ENCODE results near the gene ZNF518B.

Gene ZNF518B

DNA sequence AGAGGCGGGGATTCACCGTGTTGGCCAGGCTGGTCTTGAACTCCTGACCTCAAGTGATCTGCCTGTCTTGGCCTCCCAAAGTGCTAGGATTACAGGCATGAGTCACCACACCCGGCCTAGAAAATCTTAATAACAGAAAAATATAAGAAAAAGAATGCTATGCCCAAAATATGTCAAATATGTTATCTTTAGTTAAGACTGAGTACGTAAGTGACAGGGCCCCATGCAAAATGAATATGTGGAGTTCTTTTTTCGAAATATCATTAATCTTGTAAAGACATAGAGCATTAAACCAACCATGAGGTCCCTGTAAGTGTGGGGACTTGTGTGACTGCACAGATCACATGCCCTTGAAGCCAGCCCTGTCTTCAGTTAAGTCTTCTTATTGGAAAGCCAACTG lies 8.9 kb upstream of the ZNF518B start:
- H3K4me1 Mint-ChIP-seq (ENCODE audit: low read depth), result peaks cover 5% of the 10 kb centered on the region
- H3K27ac Mint-ChIP-seq, result no peak overlapping the region
- H3K9me3 Mint-ChIP-seq, result peaks cover 4% of the 10 kb centered on the region
- H3K4me3 Mint-ChIP-seq, result no peak overlapping the region
- H3K36me3 Mint-ChIP-seq (ENCODE audit: low read depth), result peaks cover 2% of the 10 kb centered on the region
- peaks cover 33% of the 10 kb centered on the region for H3K27me3 Mint-ChIP-seq (ENCODE audit: low read depth)

DNA sequence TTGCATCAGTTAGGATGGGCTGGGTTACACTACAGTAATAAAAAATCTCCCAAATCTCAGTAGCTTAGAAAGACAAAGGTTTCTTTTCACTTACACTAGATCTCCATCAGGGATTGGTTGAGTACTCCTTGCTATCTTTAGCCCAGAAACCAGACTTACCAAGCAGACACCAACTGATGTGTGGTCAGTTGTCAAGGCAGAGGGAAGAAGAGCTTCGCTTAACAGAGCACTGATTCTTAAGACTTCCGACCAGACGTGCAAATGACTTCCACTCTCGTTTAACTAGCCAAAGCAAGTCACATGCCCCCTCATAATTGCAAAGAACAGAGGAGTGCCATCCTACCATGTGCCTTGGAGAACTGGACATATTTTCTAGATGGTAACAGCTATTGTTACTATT lies 5.7 kb upstream of the ZNF518B start:
- no peak overlapping the region for H3K4me3 Mint-ChIP-seq
- peaks cover 51% of the 10 kb centered on the region for H3K27me3 Mint-ChIP-seq (ENCODE audit: low read depth)
- H3K36me3 Mint-ChIP-seq (ENCODE audit: low read depth), result peaks cover 3% of the 10 kb centered on the region
- peaks cover 4% of the 10 kb centered on the region for H3K9me3 Mint-ChIP-seq
- no peak overlapping the region for H3K27ac Mint-ChIP-seq
- peaks cover 16% of the 10 kb centered on the region for H3K4me1 Mint-ChIP-seq (ENCODE audit: low read depth)

DNA sequence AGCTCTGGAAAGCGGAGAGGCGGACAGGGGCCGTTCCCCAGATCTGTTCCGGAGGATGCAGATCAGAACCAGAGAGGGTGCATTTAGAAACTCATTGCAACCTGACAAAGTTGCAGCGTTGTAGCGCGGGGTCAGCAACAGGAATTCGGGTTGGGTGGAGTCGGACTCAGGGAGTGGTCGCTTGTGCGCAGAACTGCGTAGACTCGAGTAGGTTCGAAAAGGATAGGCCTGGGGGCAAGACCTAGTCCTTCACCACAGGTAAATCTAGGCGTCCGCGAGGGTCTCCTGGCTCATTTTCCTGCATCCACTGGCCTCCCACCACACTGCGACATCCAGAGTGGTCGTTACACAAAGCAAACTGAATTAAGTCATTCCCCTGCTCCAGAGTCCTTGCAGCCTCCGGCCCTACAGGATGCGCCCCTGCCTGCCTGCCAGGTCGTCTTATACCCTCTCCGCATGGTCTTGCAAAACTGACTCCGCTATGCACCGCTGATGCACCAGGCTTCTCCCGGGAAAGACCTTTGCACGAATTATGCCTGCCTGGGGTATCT lies 4.7 kb upstream of the ZNF518B start:
- Mint-ChIP-seq H3K27me3 (ENCODE audit: low read depth) (peaks cover 51% of the 10 kb centered on the region), H3K27ac (no peak overlapping the region), H3K4me3 (peak overlapping the region; percentile 73), H3K4me1 (ENCODE audit: low read depth) (peaks cover 21% of the 10 kb centered on the region), H3K36me3 (ENCODE audit: low read depth) (peaks cover 3% of the 10 kb centered on the region), H3K9me3 (peaks cover 4% of the 10 kb centered on the region)

DNA sequence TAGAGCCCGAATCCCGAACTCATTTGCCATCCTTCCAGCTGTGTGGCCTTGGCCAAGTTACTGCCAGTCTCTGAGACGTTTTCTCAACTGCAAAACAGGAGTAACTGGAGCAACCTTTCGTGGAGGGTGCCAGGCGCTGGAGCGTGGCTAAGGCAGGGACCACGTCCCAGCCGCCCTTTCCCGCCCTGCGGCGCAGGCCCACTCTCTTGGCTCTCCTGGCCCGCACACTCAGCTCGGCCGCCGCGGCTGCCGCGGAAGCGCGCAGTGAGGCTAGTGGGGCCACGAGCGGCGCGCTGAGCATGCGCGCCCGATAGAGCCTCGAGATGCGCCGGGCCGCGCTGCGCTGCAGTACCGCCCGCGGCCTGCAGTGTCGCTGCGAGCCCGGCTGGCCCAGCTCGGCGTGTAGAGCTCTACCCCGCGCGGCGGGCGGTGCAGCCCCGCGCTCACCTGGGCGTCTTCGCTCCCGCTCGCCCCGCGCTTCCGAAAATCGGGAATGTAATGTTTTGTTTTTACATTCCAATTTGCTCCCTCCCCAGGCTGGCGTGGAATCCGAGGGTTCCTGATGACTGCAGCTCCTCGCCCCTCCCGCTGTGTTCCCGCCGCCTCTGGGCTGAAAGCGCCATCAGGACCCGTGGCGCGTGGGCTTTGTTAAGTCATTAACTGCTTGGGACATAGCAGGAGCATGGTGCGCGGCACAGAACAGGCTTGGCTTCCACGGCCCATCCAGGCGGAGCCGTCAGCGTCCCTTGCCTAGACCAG lies 4.0 kb upstream of the ZNF518B start:
- H3K4me1 Mint-ChIP-seq (ENCODE audit: low read depth), result peaks cover 23% of the 10 kb centered on the region
- peak overlapping the region; percentile 73 for H3K4me3 Mint-ChIP-seq
- H3K36me3 Mint-ChIP-seq (ENCODE audit: low read depth), result peaks cover 4% of the 10 kb centered on the region
- no peak overlapping the region for H3K27ac Mint-ChIP-seq
- H3K9me3 Mint-ChIP-seq, result peaks cover 4% of the 10 kb centered on the region
- peaks cover 48% of the 10 kb centered on the region for H3K27me3 Mint-ChIP-seq (ENCODE audit: low read depth)

DNA sequence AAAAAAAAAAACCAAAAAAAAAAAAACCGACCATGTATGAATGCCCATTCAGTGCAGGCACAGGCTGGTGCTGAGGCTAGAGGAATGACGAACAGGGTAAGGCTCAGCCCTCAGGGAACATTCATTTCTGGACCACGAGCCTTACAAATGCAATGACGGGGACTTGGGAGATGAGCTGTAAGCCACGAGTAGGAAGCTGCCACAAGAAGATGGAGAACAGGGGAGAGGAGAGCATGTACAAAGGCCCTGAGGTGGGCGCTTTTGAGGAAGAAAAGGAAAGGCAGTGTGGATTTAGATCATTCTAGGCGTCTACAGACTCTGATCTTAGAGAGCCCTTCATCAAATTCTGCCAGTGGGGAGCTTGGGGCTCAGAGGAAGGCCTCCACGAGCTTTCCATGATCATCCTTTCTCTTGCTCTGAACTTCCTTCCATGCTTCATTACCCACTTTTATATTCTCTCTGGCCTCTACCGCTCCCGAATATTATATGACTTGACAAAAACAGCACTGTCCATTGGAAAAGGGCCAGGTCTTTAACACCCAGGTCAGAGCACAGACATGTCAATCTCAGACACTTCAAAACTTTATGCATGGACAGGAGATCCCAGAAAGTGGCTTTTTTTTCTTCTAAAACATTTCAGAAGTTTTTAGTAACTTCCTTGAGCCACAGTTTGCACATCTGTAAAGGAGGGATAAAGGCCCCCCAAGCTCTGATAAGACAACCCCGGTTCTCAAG lies 3.3 kb upstream of the ZNF518B start:
- no peak overlapping the region for H3K27ac Mint-ChIP-seq
- peaks cover 6% of the 10 kb centered on the region for H3K36me3 Mint-ChIP-seq (ENCODE audit: low read depth)
- peaks cover 4% of the 10 kb centered on the region for H3K9me3 Mint-ChIP-seq
- peak overlapping the region; percentile 65 for H3K4me3 Mint-ChIP-seq
- H3K27me3 Mint-ChIP-seq (ENCODE audit: low read depth), result peaks cover 48% of the 10 kb centered on the region
- H3K4me1 Mint-ChIP-seq (ENCODE audit: low read depth), result peaks cover 28% of the 10 kb centered on the region

DNA sequence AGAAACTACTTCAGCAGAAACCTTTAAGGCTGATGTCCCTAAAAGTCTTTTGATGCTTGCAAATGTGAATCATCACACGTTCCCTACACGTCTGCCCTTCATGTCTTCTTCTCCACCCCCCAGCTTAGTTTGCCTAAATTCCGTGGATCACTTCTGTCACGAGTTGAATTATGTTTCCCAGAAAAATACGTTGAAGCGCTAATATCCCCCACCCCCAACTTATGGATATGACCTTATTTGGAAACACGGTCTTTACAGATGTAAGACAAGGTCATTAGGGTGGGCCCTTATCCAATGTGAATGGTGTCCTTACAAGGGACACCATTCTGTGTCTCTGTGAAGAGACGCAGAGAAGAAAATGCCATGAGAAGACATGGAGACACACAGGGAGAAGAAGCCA lies 2.1 kb upstream of the ZNF518B start:
- Mint-ChIP-seq H3K9me3 (peaks cover 4% of the 10 kb centered on the region), H3K27me3 (ENCODE audit: low read depth) (peaks cover 43% of the 10 kb centered on the region), H3K27ac (no peak overlapping the region), H3K4me1 (ENCODE audit: low read depth) (peaks cover 34% of the 10 kb centered on the region), H3K4me3 (peak overlapping the region; percentile 34), H3K36me3 (ENCODE audit: low read depth) (peaks cover 14% of the 10 kb centered on the region)

DNA sequence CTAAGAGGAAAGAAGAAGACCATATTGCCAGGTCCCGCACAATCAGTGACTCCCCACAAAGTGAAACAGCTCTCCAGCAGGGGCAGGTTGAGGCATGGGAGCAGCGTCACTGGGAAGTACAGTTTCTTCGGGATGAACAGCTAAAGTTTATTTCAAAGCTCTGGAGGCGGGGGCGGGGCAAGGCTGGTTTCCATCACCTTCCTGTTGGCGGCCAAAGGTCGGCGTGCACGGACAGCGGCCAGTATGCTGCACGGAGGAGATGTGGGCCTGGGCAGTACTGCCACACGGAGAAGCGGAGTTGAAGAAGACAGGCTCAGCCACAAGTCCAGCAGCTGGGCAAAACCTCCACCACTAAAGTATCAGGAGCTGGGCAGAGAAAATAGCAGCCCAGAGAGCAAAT lies 951 bp upstream of the ZNF518B start:
- Mint-ChIP-seq H3K36me3 (ENCODE audit: low read depth) (peaks cover 23% of the 10 kb centered on the region), H3K4me1 (ENCODE audit: low read depth) (peaks cover 36% of the 10 kb centered on the region), H3K27me3 (ENCODE audit: low read depth) (peaks cover 38% of the 10 kb centered on the region), H3K27ac (no peak overlapping the region), H3K4me3 (no peak overlapping the region), H3K9me3 (peaks cover 4% of the 10 kb centered on the region)

DNA sequence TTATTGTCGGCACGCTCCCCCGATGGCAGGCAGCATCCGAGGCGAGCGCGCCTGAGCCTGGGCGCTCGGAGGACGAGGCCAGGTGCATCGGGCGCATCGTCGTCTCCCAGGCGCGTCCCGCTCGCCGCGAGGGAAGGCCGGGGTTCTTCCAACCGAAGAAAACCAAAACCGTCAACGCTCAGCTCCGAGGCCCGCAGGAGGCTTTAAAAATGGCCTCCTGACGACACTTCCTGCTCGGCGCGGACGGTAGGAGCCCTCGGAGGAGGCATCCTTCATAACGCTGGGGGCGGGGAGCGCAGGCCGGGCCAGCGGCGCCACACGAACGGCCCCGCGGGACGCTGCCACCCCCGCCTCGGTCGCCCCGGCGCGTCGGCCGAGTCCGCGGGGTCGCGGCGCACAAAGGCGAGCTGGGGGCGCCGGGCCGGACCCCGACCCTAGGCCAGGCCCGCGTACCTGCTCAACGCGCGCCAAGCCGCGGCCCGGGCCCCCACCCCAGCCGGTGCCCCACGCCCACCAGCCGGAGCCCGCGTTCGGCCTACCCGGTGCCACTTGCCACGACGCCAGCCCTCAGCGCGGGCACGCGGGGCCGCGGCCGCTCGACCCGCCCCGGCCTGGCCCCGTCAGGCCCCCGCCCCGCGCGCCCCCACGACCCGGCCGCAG lies 501 bp downstream of the ZNF518B start:
- Mint-ChIP-seq H3K27me3 (ENCODE audit: low read depth) (peaks cover 24% of the 10 kb centered on the region), H3K4me1 (ENCODE audit: low read depth) (peaks cover 39% of the 10 kb centered on the region), H3K36me3 (ENCODE audit: low read depth) (peaks cover 36% of the 10 kb centered on the region), H3K27ac (peak overlapping the region; percentile 94), H3K9me3 (no peaks in the 10 kb centered on the region), H3K4me3 (peak overlapping the region; percentile 92)

DNA sequence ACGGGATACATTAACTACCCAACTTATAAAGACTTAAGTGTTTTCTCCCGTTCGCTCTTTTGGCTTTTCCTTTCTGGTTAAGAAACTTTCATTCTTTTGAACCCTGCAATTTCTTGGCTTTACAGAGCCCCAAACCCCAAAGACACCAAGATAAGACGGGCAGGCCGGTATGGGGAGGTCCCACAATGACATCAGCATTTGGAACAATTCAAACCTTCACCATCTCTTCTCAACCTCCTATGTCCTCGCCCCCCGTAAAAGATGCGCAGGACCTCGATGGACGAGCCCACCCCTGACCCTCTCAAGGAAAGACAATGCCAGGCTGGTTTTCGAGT lies 999 bp downstream of the ZNF518B start:
- Mint-ChIP-seq H3K4me3 (peak overlapping the region; percentile 92), H3K9me3 (no peaks in the 10 kb centered on the region), H3K27ac (peak overlapping the region; percentile 94), H3K4me1 (ENCODE audit: low read depth) (peaks cover 36% of the 10 kb centered on the region), H3K27me3 (ENCODE audit: low read depth) (peaks cover 20% of the 10 kb centered on the region), H3K36me3 (ENCODE audit: low read depth) (peaks cover 39% of the 10 kb centered on the region)

DNA sequence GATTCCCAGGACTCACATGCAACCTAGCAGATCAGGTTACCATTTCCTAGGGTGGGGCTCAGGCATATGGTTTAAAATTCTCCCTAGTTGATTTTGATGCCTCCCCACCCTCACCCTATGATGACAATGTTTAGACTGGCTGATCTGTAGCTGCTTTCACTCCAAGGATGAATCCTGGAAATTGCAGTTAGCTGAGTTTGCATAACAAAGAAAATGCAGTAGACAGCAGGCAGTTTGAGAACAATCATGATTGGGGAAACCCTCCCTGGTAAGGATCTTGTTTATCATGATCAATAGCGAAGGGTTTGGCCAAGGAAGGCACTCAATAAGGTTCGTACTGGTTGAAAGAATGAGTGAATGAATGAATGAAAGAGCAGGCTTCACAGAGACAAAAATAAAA lies 2.1 kb downstream of the ZNF518B start:
- Mint-ChIP-seq H3K4me3 (no peak overlapping the region), H3K9me3 (no peaks in the 10 kb centered on the region), H3K27ac (no peak overlapping the region), H3K36me3 (ENCODE audit: low read depth) (peaks cover 47% of the 10 kb centered on the region), H3K27me3 (ENCODE audit: low read depth) (peaks cover 15% of the 10 kb centered on the region), H3K4me1 (ENCODE audit: low read depth) (peaks cover 31% of the 10 kb centered on the region)

DNA sequence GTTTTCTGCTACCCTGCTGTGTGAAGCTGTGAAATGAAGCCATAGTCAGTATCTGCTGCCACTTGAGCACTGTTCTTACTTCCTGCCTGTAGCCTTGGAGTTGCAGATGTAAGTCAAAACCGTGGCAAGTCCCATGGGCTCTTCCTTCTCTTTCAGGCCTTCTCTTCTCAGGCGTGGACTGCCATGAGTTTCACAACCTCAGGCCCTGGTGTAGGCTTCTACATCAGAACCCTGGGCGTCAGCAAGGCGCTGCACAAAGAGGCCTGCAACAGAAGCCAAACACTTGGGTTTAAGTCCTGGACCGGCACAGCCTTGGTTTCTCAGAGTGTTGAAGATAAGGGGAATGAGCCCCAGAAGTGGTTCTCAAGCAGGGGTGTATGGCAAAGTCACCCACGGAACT lies 2.5 kb downstream of the ZNF518B start:
- H3K27ac Mint-ChIP-seq, result no peak overlapping the region
- H3K4me3 Mint-ChIP-seq, result no peak overlapping the region
- no peaks in the 10 kb centered on the region for H3K9me3 Mint-ChIP-seq
- peaks cover 30% of the 10 kb centered on the region for H3K4me1 Mint-ChIP-seq (ENCODE audit: low read depth)
- peaks cover 13% of the 10 kb centered on the region for H3K27me3 Mint-ChIP-seq (ENCODE audit: low read depth)
- peaks cover 51% of the 10 kb centered on the region for H3K36me3 Mint-ChIP-seq (ENCODE audit: low read depth)

DNA sequence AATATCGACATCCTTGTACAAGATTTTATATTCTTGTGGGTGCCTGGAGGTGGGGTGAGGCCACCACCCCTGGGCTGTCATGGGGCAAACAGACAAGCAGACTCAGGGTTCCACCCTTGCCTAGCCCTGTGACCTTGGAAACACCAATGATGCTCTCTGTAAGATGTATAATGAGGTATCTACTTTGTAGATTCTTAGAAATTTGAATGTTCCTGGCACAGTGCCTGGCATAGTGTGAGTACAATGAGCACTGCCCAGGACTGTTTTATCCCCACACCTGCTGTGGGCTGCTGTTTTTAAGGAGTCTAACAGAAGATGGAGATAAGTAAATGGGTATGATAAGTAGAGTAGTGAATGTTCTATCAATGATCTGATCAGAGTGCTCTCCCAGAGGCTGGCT lies 3.1 kb downstream of the ZNF518B start:
- no peak overlapping the region for H3K27ac Mint-ChIP-seq
- peaks cover 27% of the 10 kb centered on the region for H3K4me1 Mint-ChIP-seq (ENCODE audit: low read depth)
- no peak overlapping the region for H3K4me3 Mint-ChIP-seq
- no peaks in the 10 kb centered on the region for H3K9me3 Mint-ChIP-seq
- H3K27me3 Mint-ChIP-seq (ENCODE audit: low read depth), result peaks cover 7% of the 10 kb centered on the region
- H3K36me3 Mint-ChIP-seq (ENCODE audit: low read depth), result peaks cover 56% of the 10 kb centered on the region

DNA sequence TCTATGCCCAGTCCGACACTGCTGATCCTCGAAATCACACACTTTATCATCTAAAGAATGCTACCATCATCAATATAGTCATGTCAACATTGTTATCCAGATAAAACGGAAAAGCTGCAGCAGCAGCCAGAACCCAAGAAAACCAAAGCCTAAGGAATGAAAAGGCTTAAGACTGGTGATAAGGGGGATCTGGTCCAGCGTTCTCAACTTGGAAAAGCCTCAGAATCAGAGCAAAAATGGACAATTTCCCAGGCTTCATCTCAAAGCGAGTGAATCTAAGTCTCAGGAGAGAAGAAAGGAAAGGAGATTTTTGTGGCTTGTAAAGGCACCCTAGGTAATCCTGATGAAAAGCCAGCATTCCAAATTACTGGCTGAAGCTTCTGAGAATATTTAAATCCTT lies 8.2 kb downstream of the ZNF518B start:
- no peak overlapping the region for H3K4me3 Mint-ChIP-seq
- no peaks in the 10 kb centered on the region for H3K27me3 Mint-ChIP-seq (ENCODE audit: low read depth)
- peaks cover 6% of the 10 kb centered on the region for H3K4me1 Mint-ChIP-seq (ENCODE audit: low read depth)
- no peak overlapping the region for H3K27ac Mint-ChIP-seq
- H3K9me3 Mint-ChIP-seq, result peaks cover 44% of the 10 kb centered on the region
- peaks cover 89% of the 10 kb centered on the region for H3K36me3 Mint-ChIP-seq (ENCODE audit: low read depth)

DNA sequence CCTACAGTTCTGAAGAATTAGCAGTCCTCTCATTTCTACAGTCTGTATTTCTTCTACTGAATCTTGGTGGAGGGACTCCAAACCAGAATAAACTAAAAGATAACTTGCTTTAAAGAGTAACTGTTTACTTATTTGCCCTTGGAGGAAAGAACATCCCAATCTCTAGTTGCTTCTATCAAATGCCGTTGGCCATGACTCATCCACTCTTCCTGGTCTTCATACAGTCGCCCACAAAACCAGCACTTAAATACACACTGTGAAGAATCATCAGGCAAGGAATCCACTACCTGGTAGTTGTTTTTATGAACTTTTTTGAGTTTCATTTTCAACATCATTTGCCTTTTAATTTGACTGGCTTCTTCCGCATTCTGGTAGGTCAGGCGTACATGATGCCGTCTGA lies 14.2 kb downstream of the ZNF518B start:
- Mint-ChIP-seq H3K4me3 (no peak overlapping the region), H3K36me3 (ENCODE audit: low read depth) (peaks cover 70% of the 10 kb centered on the region), H3K9me3 (peaks cover 56% of the 10 kb centered on the region), H3K27me3 (ENCODE audit: low read depth) (no peaks in the 10 kb centered on the region), H3K27ac (no peak overlapping the region), H3K4me1 (ENCODE audit: low read depth) (peaks cover 5% of the 10 kb centered on the region)

DNA sequence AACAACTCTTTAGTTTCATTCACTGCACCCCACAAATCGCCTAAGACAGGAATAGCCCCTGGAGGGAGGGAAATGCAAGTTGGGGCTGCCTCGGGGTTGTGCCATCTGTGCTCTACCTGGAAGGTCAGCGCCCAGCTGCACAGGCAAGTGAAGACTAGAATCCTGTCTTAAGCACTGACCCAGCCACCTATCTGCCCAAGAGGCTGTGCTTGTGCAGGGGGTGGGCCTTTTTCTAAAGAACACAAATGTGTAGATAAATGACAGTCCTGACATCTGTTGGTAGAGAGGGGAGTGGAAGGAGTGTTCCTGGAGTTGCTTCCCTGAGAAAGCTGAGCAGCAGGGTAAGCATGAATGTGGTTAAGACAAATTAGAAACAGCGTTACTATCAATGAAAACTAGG lies 15.7 kb downstream of the ZNF518B start:
- peaks cover 5% of the 10 kb centered on the region for H3K4me1 Mint-ChIP-seq (ENCODE audit: low read depth)

More for the DNA sequence above, 15.7 kb downstream of the ZNF518B start:
- H3K27me3 Mint-ChIP-seq (ENCODE audit: low read depth), result no peaks in the 10 kb centered on the region
- H3K9me3 Mint-ChIP-seq, result peaks cover 47% of the 10 kb centered on the region
- no peak overlapping the region for H3K27ac Mint-ChIP-seq
- H3K36me3 Mint-ChIP-seq (ENCODE audit: low read depth), result peaks cover 62% of the 10 kb centered on the region
- H3K4me3 Mint-ChIP-seq, result no peak overlapping the region

Measured in T-helper 1 cell treated with Interleukin-12 subunit alpha and Interleukin-12 subunit beta and Interleukin-4 antibody, amounts not matched to agents 30 μg/mL and 1 μg/mL, for 36 hours (primary cell).